ENCODE measurements around the gene CMTR1. TPM values are rescaled to one million over a fixed set of nuclear protein-coding genes. Genes with fewer than 3 reads are reported as not detected.

CMTR1 gene
- total RNA-seq, 1 donor from 2014 or later = 53.0 TPM

- Mint-ChIP-seq H3K4me1 (ENCODE audit: unreplicated experiment) (peaks cover 39% of the 10 kb centered on the region), H3K27me3 (peaks cover 42% of the 10 kb centered on the region), H3K36me3 (no peaks in the 10 kb centered on the region), H3K9me3 (no peaks in the 10 kb centered on the region), H3K27ac (no peak overlapping the region), H3K4me3 (no peak overlapping the region)
- no peak for DNase-seq (ENCODE audit: extremely low spot score, unreplicated experiment)
- TF ChIP-seq CTCF (conservative IDR thresholded peaks at IDR 0.05) = no peak
Measured at GRCh38 chr6:37517411-37517812, 84.4 kb downstream of the CMTR1 start.

GRCh38 chr6:37518116-37518515 is 85.1 kb downstream of the CMTR1 start:
- Mint-ChIP-seq H3K27ac (no peak overlapping the region), H3K4me3 (no peak overlapping the region), H3K27me3 (peaks cover 35% of the 10 kb centered on the region), H3K36me3 (no peaks in the 10 kb centered on the region), H3K9me3 (no peaks in the 10 kb centered on the region), H3K4me1 (ENCODE audit: unreplicated experiment) (peaks cover 35% of the 10 kb centered on the region)
- DNase-seq (ENCODE audit: extremely low spot score, unreplicated experiment) = no peak
- no peak for TF ChIP-seq CTCF (conservative IDR thresholded peaks at IDR 0.05)

DNA sequence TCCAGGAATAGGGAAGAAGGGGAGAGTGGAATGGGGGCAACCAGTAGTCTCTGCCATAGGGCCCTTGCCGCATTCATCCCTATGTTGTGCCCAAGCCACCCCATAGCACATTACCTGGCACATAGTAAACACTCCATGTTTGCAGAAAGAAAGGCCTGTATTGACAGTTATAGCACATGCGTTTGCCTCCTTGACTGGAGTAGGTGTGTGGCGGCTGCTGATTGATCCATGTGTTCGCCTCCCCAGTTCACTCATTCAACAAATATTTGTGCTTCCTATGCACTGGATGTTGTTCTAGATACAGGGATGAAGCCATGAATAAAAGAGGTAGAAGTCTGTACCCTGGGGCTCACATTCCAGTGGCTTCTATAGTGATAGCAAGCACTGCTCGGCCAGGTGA is 86.4 kb downstream of the CMTR1 start:
- no peak for TF ChIP-seq CTCF (conservative IDR thresholded peaks at IDR 0.05)
- H3K27ac Mint-ChIP-seq = no peak overlapping the region

GRCh38 chr6:37520926-37521325 is 87.9 kb downstream of the CMTR1 start:
- Mint-ChIP-seq H3K4me1 (ENCODE audit: unreplicated experiment) (peaks cover 27% of the 10 kb centered on the region), H3K27me3 (peaks cover 30% of the 10 kb centered on the region), H3K36me3 (no peaks in the 10 kb centered on the region), H3K9me3 (no peaks in the 10 kb centered on the region), H3K27ac (no peak overlapping the region), H3K4me3 (no peak overlapping the region)
- TF ChIP-seq CTCF (conservative IDR thresholded peaks at IDR 0.05) = no peak
- DNase-seq (ENCODE audit: extremely low spot score, unreplicated experiment) = no peak

More for the DNA sequence above, 86.4 kb downstream of the CMTR1 start:
- Mint-ChIP-seq H3K9me3 (no peaks in the 10 kb centered on the region), H3K4me3 (no peak overlapping the region), H3K36me3 (no peaks in the 10 kb centered on the region), H3K4me1 (ENCODE audit: unreplicated experiment) (peaks cover 25% of the 10 kb centered on the region), H3K27me3 (peaks cover 23% of the 10 kb centered on the region)
- DNase-seq (ENCODE audit: extremely low spot score, unreplicated experiment) = no peak

DNA sequence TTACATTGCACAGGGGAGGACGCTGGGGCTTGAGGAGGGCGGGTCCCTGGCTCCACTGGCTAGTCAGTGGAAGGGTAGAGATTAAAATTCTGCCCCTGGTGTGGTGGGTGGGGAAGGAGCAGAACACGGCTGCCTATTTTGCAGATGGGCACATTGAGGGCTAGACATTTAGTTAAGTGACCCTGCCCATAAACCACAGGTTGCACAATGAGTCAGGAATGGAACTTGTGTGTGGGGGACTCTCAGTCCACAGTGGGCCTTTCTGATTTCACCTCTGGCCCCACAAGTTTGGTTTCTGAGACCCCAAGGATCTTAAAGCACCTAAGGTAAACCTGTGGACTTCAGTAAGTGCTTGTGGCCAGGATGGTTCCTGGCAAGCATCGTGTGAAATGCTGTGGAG is 88.7 kb downstream of the CMTR1 start:
- H3K9me3 Mint-ChIP-seq = no peaks in the 10 kb centered on the region
- peaks cover 33% of the 10 kb centered on the region for H3K27me3 Mint-ChIP-seq
- peaks cover 20% of the 10 kb centered on the region for H3K4me1 Mint-ChIP-seq (ENCODE audit: unreplicated experiment)
- TF ChIP-seq CTCF (conservative IDR thresholded peaks at IDR 0.05) = no peak
- H3K4me3 Mint-ChIP-seq = no peak overlapping the region
- H3K27ac Mint-ChIP-seq = no peak overlapping the region
- no peak for DNase-seq (ENCODE audit: extremely low spot score, unreplicated experiment)
- no peaks in the 10 kb centered on the region for H3K36me3 Mint-ChIP-seq

DNA sequence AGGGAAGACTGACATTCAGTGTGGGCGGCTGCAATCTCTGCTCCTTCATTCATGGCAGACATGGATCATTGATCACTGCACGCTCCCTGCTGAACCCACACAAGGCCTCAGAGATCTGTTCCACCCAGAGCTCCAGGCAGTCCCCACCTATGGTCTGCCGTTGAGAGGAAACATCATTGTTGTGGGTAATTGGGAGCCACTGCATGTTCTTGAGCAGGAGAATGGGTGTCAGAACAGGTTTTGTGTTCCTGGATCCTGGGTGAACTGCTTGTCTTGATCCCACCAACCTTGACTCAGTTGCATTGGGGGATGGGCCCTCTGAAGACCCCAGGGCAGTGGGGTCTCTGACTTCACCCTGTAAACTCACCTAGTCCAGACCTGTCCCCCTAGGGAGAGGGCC is 89.8 kb downstream of the CMTR1 start:
- no peak overlapping the region for H3K4me3 Mint-ChIP-seq
- H3K27me3 Mint-ChIP-seq = peaks cover 36% of the 10 kb centered on the region
- H3K36me3 Mint-ChIP-seq = no peaks in the 10 kb centered on the region
- H3K4me1 Mint-ChIP-seq (ENCODE audit: unreplicated experiment) = peaks cover 12% of the 10 kb centered on the region
- no peak for TF ChIP-seq CTCF (conservative IDR thresholded peaks at IDR 0.05)
- no peak for DNase-seq (ENCODE audit: extremely low spot score, unreplicated experiment)
- H3K9me3 Mint-ChIP-seq = no peaks in the 10 kb centered on the region
- no peak overlapping the region for H3K27ac Mint-ChIP-seq

Measured in type B pancreatic cell (in vitro differentiated cells).